ENCODE results near the gene INSL6. TPM values are rescaled to one million over a fixed set of nuclear protein-coding genes. Genes with fewer than 3 reads are reported as not detected.

INSL6 gene
- total and polyA plus RNA-seq, 2 of the 8 experiments (the other 6 are each of a cell fraction or from before 2014, with no cell fraction given) = not detected

DNA sequence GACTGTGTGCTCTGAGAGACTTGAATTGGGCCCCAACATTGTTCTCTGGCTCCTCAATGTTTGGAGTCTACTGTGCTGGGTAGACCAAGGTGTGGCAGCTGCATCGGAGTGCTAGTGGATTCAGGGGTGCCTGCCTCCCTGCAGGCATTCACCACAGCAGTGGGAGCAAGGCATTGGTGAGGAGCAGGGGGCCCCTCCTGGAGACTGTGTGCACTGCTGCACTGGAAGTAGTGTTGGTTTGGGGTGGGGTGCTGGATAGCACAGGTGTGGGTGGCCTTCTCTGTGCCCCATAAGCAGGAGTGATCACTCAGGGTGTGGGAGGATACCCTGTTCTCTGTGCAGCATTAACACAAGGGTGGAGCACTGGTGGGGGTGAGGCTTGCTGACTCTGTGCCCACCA is 39.2 kb downstream of the INSL6 start:
- Histone ChIP-seq H3K36me3 (ENCODE audit: control insufficient read depth in 2 of 4, insufficient read depth in 4 of 4, low read length in 3 of 4) (no peaks in the 10 kb centered on the region), H2AFZ (ENCODE audit: low read length) (no peak overlapping the region), H3K23ac (ENCODE audit: insufficient read length) (no peak overlapping the region), H3K4me2 (ENCODE audit: insufficient read depth in 1 of 2, low read depth in 2 of 2, low read length in 2 of 2) (no peak overlapping the region), H2BK5ac (ENCODE audit: low read depth, low read length) (no peak overlapping the region), H3K79me1 (ENCODE audit: low read depth, low read length) (no peaks in the 10 kb centered on the region), H4K5ac (ENCODE audit: insufficient read length, low read depth, low read length) (no peak overlapping the region), H2BK20ac (ENCODE audit: low read length) (no peak overlapping the region), H2BK120ac (replicated peaks; ENCODE audit: low read depth, low read length) (no peak overlapping the region), H3K4me1 (replicated peaks in 1 of 4; ENCODE audit: control insufficient read depth in 3 of 4, insufficient read depth in 4 of 4, low read length in 3 of 4) (no peaks in the 10 kb centered on the region), H3K9me3 (ENCODE audit: insufficient read depth in 2 of 2, low read depth in 1 of 2, low read length in 1 of 2) (no peaks in the 10 kb centered on the region), H4K20me1 (replicated peaks in 1 of 2; ENCODE audit: control insufficient read depth in 1 of 2, insufficient read depth in 2 of 2, low read length in 2 of 2) (no peaks in the 10 kb centered on the region), H3K4ac (replicated peaks; ENCODE audit: insufficient read length, low read depth, low read length) (no peak overlapping the region), H3K79me2 (ENCODE audit: control insufficient read depth in 1 of 2, insufficient read depth in 2 of 2, low read length in 2 of 2) (no peaks in the 10 kb centered on the region), H3K56ac (replicated peaks; ENCODE audit: insufficient read length, low read depth, low read length) (no peak overlapping the region), H3K27ac (ENCODE audit: low read depth, low read length) (no peak overlapping the region), H3K14ac (ENCODE audit: insufficient read length) (no peak overlapping the region), H3K18ac (ENCODE audit: extremely low read depth, low read length) (no peak overlapping the region), H3K23me2 (ENCODE audit: low read depth, low read length) (no peaks in the 10 kb centered on the region), H2BK15ac (ENCODE audit: low read length) (no peak overlapping the region), H4K8ac (ENCODE audit: extremely low read depth, insufficient read depth, low read length) (peak overlapping the region; percentile 68; the same call in 1 of the 2 replicates), H2BK12ac (ENCODE audit: low read depth, low read length) (no peak overlapping the region), H3K27me3 (replicated peaks in 1 of 4; ENCODE audit: control insufficient read depth in 3 of 4, extremely low read depth in 1 of 4, insufficient read depth in 3 of 4, low read length in 3 of 4) (no peaks in the 10 kb centered on the region), H3K9ac (replicated peaks in 1 of 4; ENCODE audit: extremely low read depth in 1 of 4, low read depth in 3 of 4, low read length in 3 of 4) (no peak overlapping the region), H3K4me3 (ENCODE audit: extremely low read depth in 1 of 4, insufficient read depth in 2 of 4, low read depth in 3 of 4, low read length in 4 of 4) (no peak overlapping the region), H2AK5ac (ENCODE audit: low read depth, low read length) (no peak overlapping the region), H4K91ac (replicated peaks; ENCODE audit: insufficient read length, low read length) (no peak overlapping the region)
- ChIA-PET CTCF (ENCODE audit: partially characterized antibody) (interaction anchor here (0.7 to 2.0 kb wide), 3 partner anchors 31 to 387 kb away, joined by 3 to 6 read pairs (median 5); partner anchors contain the start of gene INSL6), POLR2A (ENCODE audit: partially characterized antibody) (no interaction called here)
- FAIRE-seq = no peak
- no peak for TF ChIP-seq PHF8 (conservative IDR thresholded peaks at IDR 0.05; ENCODE audit: low read depth, low read length)
- peak; percentile 35 to 45; a peak in 3 of 4 replicates for TF ChIP-seq RAD21 (IDR thresholded peaks at IDR 0.05 in 1 of 2, conservative IDR thresholded peaks at IDR 0.05 in 1 of 2; ENCODE audit: low read depth in 2 of 2, low read length in 2 of 2)
- TF ChIP-seq CTCF (IDR thresholded peaks at IDR 0.05; ENCODE audit: control extremely low read depth in 1 of 3, insufficient read depth in 1 of 3, low read depth in 1 of 3, low read length in 3 of 3) = peak in 1 of 3 experiments; percentile 39; a peak in 1 of 4 replicates
- DNase-seq (ENCODE audit: low read depth in 1 of 2, low spot score in 2 of 2) = no peak
- WGBS, 2 experiments (ENCODE audit: extremely low coverage in 1 of 2, insufficient coverage in 1 of 2, insufficient read length in 1 of 2, insufficient replicate concordance in 2 of 2, low coverage in 1 of 2, low lambda C conversion rate in 2 of 2, missing lambda C conversion rate in 1 of 2) = 100% methylated on average over 1 of the region's 1 CpG; no CpG with 5 or more reads in 1 of the 2 experiments

All from H1 (cell line).